Stimulated activated CD8-positive, alpha-beta memory T cell treated with anti-CD3 and anti-CD28 coated beads, Interleukin-15, amount 100 ng/mL, for 24 hours (primary cell): ENCODE data around the gene SCARF2.
"Not testable (repeated sequence)": the region's sequence is repeated elsewhere in the genome, so short reads cannot be mapped to it uniquely, and the experiment has no call there.

Experiments used
- DNase-seq: peaks from one replicate; pipeline ENCODE4 v3.0.0-alpha.2; 2020; ENCODE audit warnings: low read depth

The SCARF2 gene

DNA sequence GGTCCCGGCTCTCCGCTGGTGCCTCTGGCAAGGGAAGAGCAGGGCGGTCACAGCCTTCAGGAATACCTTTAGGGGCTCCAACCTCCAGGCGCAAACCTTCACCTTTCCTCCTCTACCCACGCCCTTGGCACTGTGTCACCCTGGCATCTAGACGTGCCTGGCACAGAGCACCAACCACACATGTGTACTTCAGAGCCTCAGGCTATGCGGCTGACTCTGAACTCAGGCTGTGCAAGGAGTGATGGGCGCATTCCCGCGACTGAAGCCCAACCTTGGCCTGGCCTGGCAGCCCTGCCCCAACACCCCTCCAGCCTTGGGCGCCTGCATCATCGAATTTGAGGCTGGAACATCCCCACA, 11.4 kb downstream of the SCARF2 start:
- no peak for DNase-seq

DNA sequence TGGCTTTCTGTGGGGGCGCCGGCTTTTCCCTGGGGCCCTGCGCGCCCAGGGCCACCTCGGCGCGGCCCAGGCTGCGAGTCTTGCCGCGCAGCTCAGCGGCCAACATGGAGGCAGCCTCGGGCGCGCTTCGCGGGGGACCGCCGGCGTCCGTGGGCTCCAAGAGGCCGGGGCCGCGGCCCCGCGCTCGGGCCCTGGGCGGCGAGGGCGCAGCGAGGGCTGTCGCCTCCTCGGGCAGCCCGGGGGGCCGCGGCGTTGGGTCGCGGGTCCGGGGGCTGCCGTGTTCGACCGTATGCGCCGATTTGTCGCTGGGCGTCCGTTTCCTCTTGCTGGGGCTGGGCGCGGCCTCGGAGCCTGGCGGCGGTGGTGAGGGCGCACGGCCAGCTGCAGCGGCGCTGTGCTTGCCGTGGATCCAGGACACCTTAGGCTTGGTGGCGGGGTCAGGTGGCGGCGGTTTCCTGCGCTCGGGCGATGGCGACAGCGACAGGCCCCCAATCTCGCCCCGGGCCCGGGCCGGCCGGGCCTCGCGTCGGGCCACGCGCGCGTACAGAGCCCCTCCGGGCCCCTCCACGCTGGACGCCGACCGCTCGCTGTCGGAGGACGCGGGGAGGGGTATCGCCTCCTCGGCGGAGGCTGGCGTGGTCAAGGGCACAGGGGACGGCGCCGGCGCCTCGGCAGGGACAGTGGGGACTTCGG, 11.9 kb downstream of the SCARF2 start:
- DNase-seq = no peak

DNA sequence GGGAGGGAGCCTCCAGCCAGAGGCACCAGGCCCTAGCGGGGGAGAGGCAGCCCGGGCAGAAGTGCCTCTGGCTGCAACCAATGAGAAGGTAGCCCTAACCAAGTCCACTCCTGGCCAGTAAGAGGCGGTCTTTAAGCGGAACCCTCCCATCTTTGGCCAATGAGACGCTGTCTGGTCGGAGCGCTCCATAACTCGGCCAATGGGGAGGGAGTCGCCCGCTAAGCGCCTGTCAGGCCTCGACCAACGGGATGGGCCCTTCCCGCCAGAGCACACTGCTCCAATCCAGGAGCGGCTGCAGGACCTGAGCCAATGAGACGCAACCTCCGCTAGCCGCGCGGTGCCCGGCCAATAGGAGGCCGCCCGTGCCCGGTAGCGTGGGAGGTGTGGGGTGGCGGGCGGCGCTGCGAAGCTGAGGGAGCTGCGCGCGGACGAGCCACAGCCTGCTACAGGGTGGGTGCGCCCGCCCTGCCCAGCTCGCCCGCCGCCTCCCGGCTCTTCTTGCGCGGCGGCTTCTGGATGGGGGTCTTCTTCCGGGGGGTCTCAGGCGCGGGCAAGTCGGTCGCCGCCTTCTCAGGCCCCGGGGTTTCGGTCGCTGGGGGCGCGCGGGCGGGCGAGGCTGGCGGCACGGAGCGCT, 12.6 kb downstream of the SCARF2 start:
- DNase-seq = no peak

DNA sequence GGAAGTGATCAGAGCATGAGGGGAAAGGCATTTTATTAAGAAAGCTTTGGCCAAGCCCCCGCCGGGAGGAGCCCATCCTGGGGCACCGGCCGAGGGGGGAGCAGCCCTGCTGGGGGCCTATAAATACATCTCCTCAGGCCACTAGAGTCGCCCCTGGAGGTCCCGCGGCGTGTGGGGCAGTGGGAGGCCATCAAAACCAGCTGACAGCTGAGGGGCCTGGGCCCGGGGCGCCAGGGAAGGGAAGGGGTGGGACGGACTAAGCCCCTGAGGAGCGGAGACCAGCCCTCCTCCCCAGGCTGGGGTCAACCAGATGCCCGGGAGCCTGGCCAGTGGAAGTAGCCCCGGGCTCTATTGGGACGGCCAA, 13.1 kb downstream of the SCARF2 start:
- no peak for DNase-seq

GRCh38 chr22:20423906-20424551, 13.6 kb downstream of the SCARF2 start:
- no peak for DNase-seq

GRCh38 chr22:20423008-20423905, 14.4 kb downstream of the SCARF2 start:
- DNase-seq = no peak

- DNase-seq = no peak
These were observed 15.2 kb downstream of the SCARF2 start for GRCh38 chr22:20422271-20423007.

DNA sequence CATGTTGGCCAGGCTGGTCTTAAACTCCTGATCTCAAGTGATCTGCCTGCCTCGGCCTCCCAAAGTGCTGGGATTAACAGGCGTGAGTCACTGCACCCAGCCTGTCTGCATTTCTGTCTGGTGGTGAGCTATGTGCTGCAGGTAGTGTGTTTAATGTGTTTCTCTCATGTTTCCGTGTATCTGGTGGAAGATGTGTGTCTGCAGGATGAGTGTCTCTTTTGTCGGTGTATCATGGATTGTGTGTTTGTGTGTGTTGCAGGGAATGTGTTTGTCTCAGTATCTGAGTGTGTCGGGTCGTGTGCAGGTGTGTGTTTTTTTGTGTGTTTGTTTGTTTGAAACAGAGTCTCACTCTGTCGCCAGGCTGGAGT, 16.1 kb downstream of the SCARF2 start:
- DNase-seq = no peak

DNA sequence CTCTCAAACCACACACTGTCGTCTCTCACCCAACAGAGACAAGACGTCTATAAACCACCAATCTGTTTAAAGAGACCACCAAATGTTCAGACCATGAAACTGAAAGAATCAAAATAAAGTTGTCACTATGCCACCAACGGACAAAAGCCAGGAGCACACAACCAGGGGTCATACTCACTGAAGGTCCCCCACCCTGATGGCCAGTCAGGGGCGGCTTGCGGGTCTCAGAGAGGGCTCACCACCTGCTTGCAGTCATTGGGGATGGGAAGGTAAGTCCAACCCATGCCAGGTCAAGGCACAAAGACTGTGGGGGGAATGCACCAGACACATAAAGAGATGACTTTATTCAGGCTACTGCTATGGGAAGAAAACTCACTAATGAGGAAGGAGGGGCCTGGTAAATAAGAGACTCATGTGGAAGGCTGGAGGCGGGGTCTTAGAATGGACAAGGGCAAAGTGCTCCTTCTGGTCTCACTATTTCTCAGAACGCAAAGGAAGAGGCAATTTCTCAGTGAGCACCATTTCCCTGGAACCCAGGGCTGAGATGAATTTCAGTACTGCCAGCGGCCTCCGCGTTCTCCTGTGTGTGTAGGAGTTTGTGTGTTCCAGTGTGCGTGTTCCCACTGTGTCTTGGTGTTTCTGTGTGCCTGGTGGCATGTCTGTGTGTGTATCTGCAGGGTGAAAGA, 17.3 kb downstream of the SCARF2 start:
- no peak for DNase-seq

DNA sequence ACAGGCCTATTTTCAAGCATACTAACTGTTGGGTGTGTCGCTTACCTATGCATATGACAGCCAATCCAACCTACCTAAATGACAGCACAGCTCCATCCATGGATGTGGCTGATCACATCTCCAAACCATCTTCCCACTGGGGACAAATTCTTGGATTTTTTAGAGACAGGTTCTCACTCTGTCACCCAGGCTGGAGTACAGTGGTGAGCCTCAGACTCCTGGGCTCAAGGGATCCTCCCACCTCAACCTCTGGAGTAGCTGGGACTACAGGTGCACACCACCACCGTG, 18.0 kb downstream of the SCARF2 start:
- DNase-seq = no peak

DNA sequence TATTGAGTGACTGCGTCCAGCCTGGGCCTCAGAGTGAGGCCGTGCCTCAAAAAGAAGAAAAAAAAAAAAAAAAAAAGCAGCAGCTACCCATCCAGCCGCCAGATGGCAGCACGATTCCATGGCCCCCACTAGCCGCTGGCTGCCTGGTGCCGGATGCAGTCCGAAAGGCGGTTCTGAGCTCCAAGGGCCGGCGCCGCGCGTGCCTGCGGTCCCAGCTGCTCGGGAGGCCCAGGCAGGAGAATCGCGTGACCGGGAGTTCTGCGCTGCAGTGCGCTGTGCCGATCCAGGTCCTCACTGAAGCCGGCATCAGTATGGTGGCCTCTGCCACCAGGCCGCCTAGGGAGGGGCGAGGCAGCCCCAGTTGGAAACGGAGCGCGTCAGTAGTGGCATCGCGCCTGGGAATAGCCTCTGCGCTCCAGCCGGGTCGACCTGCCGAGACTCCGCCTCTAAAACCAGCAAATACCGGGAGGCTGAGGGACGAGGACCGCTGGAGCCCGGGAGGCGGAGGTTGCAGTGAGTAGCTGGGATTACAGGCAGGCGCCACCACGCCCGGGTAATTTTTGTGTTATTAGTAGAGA, 19.3 kb downstream of the SCARF2 start:
- DNase-seq = peak; percentile 38

- not testable (repeated sequence) for DNase-seq
These were observed 21.9 kb downstream of the SCARF2 start for GRCh38 chr22:20415699-20416098.

- not testable (repeated sequence) for DNase-seq
These were observed 22.4 kb downstream of the SCARF2 start for GRCh38 chr22:20415241-20415640.

GRCh38 chr22:20414450-20414849, 23.2 kb downstream of the SCARF2 start:
- no peak for DNase-seq

- no peak for DNase-seq
These were observed 23.6 kb downstream of the SCARF2 start for GRCh38 chr22:20414059-20414440.

DNA sequence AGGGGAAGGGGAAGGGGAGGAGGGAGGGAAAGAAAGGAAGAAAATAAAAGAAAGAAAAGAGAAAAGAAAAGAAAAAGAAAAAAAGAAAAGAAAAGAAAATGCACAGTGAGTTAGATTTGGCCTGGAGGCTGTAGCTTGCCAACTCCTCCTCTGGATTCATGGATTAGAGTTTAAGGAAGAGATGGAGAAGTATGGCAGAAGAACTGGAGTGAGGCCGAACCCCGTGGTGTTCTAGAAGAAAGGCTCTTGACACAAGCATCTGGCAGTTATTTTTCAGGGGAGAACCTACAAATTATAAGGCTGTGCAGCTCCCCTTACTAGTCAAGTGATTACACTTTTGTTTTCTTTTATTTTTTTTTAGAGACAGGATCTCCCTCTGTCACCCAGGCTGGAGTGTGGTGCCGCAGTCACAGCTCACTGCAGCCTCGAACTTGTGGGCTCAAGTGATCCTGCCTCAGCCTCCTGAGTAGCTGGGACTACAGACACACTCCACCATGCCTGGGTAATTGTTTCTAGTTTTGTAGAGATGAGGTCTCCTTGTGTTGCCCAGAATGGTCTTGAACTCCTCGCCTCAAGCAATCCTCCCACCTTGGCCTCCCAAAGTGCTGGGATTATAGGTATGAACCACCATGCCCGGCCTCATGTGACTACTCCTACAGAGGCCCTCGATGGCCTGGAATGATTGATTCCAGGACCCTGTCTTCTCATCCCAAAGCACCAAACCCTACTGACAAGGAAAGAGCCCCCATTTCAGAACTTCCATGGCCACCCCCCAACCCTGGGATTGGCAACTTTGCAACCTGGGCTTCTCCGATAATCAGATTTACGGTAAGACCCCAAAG, 24.2 kb downstream of the SCARF2 start:
- DNase-seq = no peak

DNA sequence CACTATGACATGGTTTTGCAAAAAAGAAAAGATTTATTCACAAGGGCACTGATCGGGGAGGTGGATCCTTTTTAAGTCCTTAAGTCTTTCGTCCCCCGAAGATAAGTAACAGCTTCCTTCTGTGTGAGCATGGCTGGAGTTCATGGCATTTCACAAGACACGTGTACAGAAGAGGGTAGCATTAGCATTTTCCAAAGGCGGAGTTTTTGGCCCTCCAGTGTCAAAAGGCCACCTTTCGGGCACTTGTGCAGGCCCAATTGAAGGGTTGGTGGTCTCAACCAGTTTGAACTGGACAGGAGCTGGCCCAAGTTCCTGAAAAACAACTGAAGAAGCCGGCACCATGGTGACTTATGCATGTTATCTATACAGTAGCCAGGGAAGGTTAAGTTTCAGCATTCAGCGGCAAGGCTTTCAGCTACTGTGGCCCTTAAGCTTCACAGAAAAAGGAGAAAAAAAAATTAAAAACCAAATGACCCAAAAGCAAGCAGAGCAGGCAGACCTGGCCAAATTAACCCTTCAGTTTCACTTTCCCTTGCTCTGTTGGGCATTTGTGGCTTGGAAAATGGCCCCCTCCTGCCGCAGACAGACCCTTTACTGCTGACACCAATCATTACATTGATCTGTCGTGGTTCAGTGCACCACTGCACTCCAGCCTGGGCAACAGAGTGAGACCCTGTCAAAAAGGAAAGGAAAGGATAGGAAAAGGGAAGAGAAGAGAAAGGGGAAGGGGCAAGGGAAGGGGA, 25.0 kb downstream of the SCARF2 start:
- no peak for DNase-seq

GRCh38 chr22:20409385-20409784, 28.2 kb downstream of the SCARF2 start:
- DNase-seq = not testable (repeated sequence)

GRCh38 chr22:20408891-20409290, 28.7 kb downstream of the SCARF2 start:
- DNase-seq = no peak

DNA sequence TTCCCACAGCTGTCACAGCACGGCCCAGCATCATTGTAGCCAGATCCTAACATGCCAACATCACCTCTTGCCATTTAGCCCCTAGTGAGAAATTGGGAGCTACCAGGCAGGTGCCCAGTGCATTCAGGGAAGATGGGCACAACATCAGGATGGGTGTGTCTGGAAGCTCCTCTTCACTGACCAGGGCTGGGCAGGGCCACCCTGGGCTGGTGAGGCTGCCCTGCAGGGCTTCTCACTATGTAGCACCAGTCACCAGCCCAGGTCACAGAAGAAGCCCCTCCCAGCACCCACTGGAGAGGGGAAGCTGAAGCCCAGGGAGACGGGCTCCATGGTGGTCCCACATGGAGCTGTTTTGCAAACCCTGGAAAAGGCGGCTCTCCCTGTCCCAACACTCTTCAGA, 29.8 kb downstream of the SCARF2 start:
- DNase-seq = no peak
